GM18868 (cell line): ENCODE data around the gene HTR1B.

ENCODE experiments used
- ATAC-seq: cut with Tn5 transposase; IDR thresholded peaks from one replicate; pipeline ENCODE4 v1.9.1; 2021; ENCODE audit warnings: mild to moderate bottlenecking, moderate library complexity; ENCODE audit not compliant: unreplicated experiment

The HTR1B gene

GRCh38 chr6:77456531-77457248, 6.6 kb downstream of the HTR1B start:
- no peak for ATAC-seq

- ATAC-seq: no peak
Measured at GRCh38 chr6:77455271-77455670, 8.0 kb downstream of the HTR1B start.

GRCh38 chr6:77454386-77454785, 8.9 kb downstream of the HTR1B start:
- no peak for ATAC-seq

- ATAC-seq: no peak
Measured at GRCh38 chr6:77451466-77451865, 11.8 kb downstream of the HTR1B start.

GRCh38 chr6:77450924-77451323, 12.4 kb downstream of the HTR1B start:
- ATAC-seq: no peak

GRCh38 chr6:77448546-77448945, 14.7 kb downstream of the HTR1B start:
- no peak for ATAC-seq

GRCh38 chr6:77447254-77447653, 16.0 kb downstream of the HTR1B start:
- no peak for ATAC-seq

GRCh38 chr6:77446249-77446648, 17.0 kb downstream of the HTR1B start:
- no peak for ATAC-seq

- no peak for ATAC-seq
Measured at GRCh38 chr6:77445214-77445613, 18.1 kb downstream of the HTR1B start.

- no peak for ATAC-seq
Measured at GRCh38 chr6:77440206-77440976, 22.9 kb downstream of the HTR1B start.

GRCh38 chr6:77433888-77434287, 29.4 kb downstream of the HTR1B start:
- ATAC-seq: no peak

GRCh38 chr6:77430504-77430903, 32.8 kb downstream of the HTR1B start:
- no peak for ATAC-seq

- no peak for ATAC-seq
Measured at GRCh38 chr6:77425671-77426070, 37.6 kb downstream of the HTR1B start.

GRCh38 chr6:77425216-77425615, 38.1 kb downstream of the HTR1B start:
- ATAC-seq: no peak

GRCh38 chr6:77424761-77425160, 38.5 kb downstream of the HTR1B start:
- no peak for ATAC-seq

GRCh38 chr6:77416839-77417238, 46.5 kb downstream of the HTR1B start:
- ATAC-seq: no peak

- no peak for ATAC-seq
Measured at GRCh38 chr6:77415706-77416105, 47.6 kb downstream of the HTR1B start.
